GM18870 (cell line): ENCODE data around the gene OR6J1.
"Not testable (repeated sequence)": the region's sequence is repeated elsewhere in the genome, so short reads cannot be mapped to it uniquely, and the experiment has no call there.

Source experiments
- ATAC-seq: cut with Tn5 transposase; IDR thresholded peaks from one replicate; pipeline ENCODE4 v1.9.1; 2021; ENCODE audit warnings: moderate library complexity; ENCODE audit not compliant: unreplicated experiment

The OR6J1 gene

GRCh38 chr14:22651586-22651985 is 7.4 kb upstream of the OR6J1 start:
- no peak for ATAC-seq

GRCh38 chr14:22650960-22651521 is 6.9 kb upstream of the OR6J1 start:
- no peak for ATAC-seq

DNA sequence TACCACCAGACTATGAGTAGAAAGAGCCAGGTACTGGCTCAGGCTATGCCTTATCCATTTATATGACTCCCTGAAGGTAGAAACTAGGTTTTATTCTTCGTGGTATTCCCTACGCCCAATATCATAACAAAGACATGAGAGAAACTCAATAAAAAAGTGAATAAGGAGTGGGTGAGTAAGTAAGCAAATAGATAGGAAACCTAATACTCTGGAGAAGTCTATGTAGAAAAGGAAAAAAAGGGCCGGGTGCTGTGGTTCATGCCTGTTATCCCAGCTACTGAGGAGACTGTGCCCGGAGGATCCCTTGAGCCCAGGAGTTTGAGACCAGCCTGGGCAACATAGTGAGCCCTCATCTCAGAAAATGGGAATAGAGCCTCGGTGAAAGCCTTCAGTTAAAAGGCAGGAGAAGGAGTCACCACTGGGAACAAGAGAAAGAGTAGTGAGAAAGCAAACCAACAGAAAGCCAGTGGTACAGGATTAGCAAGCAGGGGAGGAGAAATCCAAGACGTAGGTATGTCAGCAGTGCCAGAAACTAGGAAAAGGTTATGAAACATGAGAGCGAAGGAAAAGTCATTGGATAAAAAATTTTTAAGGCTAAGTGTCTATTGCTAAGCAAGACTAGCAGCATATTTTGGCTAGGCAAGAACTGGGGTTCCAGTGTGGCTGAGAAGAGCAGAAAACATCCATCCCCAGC is 6.0 kb upstream of the OR6J1 start:
- ATAC-seq, result no peak

DNA sequence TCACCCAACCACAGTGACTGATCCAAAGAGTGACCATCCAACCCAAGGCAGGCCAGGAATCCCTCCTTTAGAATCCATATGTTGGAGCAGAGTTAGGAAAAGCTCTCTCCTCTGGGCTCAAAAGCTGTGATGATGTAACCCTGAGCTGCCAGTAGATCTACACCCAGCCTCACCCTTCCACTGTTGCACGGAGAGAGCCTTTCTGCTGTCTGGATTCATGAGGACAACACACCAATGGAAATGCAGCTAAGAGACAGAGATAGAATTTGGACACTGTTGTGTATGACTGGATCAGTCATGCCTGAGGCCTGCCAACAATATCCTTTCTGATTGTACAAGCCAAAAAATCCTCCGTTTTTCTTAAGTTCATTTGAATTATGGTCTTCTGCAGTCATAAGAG is 4.4 kb upstream of the OR6J1 start:
- no peak for ATAC-seq

DNA sequence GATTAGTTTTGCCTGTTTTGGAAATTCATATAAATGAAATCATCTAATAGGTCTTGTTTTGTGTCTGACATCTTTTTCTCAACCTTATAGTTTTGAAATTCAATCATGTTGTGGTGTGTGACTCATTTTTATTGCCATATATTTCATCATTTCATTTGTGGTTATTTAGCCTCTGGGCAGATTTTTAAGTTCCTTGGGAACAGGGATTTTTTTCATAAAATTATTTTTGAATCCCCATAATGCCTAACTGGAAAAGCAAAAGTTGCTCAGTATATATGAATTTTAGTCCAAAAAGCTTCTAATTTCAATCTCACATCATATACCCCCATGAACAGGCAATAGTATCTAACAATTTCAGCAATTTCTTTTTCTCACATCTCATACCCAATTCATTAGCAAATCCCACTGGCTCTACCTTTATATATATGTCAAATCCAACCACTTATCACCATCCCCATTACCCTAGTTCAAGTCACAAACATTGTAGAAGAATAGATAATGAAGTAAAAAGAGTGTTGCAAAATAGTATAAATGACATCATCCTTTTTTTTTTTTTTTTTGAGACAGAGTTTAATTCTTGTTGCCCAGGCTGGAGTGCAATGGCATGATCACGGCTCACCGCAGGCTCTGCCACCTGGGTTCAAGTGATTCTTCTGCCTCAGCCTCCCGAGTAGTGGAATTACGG is 2.6 kb upstream of the OR6J1 start:
- ATAC-seq, result no peak

- ATAC-seq, result no peak
Observed at GRCh38 chr14:22641846-22642245, 2.3 kb downstream of the OR6J1 start.

GRCh38 chr14:22640192-22640591 is 4.0 kb downstream of the OR6J1 start:
- ATAC-seq, result no peak

- ATAC-seq, result not testable (repeated sequence)
Observed at GRCh38 chr14:22635980-22636379, 8.2 kb downstream of the OR6J1 start.

DNA sequence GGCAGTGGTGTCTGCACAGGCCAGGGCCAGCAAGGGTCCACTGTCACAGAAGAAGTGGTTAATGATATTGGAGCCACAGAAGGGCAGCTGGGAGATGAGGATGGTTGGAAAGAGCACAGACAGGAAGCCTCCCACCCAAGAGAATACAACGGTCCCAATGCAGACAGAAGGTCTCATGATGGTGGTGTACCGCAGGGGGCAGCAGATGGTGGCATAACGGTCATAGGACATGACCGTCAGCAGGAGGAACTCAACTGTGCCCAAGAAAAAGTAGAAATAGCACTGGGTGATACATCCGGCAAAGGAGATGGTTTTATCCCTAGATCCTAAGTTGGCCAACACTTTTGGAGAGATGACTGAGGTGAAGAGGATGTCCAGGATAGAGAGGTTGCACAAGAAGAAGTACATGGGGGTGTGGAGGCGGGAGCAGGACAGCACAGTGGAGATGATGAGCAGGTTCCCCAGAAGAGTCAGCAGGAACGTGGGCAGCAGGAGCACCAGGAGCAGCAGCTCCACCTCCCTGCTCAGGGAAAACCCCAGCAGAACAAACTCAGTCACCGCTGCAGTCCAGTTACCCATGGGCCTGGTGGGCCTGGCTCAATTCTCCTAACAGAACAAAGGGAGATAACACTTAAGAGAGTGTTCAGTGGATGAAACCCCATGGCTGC is 9.8 kb downstream of the OR6J1 start:
- no peak for ATAC-seq

- no peak for ATAC-seq
Observed at GRCh38 chr14:22630486-22630885, 13.7 kb downstream of the OR6J1 start.

GRCh38 chr14:22630066-22630465 is 14.1 kb downstream of the OR6J1 start:
- no peak for ATAC-seq

- ATAC-seq, result no peak
Observed at GRCh38 chr14:22629361-22629760, 14.8 kb downstream of the OR6J1 start.

- ATAC-seq, result no peak
Observed at GRCh38 chr14:22627506-22628263, 16.5 kb downstream of the OR6J1 start.

GRCh38 chr14:22626590-22626989 is 17.6 kb downstream of the OR6J1 start:
- ATAC-seq, result no peak

DNA sequence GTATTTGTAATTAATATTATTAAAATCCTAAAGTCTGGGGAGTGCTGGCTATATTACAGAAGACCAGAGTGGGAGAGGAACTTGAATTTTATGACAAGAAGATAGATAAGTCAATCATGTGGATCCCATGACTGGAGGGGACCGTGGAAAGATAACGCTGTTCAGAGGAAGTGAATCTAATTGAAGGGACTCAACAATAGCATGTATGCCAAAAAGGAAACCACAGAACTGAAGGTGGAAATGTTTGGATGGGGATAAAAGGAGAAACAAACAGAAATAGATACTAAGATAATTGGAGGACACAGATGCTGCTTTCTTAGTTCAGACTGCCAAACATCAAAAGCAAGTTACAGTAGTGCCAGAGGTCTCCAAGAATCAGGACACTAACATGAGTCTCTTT is 21.1 kb downstream of the OR6J1 start:
- ATAC-seq, result no peak

DNA sequence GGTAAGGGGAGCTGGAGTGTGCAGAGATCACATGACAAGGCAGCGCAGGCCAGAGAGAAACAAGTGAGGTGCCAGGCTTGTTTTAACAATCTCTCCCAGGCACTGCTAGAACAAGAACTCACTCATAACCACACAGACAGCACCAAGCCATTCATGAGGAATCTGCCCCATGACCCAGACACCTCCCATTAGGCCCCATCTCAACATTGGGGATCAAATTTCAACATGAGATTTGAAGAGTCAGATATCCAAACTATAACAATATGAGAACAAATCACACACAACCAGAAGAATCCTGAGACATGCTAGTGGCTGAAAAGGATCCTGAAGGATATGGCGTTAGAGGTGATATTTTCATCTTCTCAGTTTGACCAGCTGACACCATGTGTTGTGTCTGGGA is 21.9 kb downstream of the OR6J1 start:
- no peak for ATAC-seq

- not testable (repeated sequence) for ATAC-seq
Observed at GRCh38 chr14:22615765-22616164, 28.4 kb downstream of the OR6J1 start.

- no peak for ATAC-seq
Observed at GRCh38 chr14:22614240-22614799, 29.8 kb downstream of the OR6J1 start.

DNA sequence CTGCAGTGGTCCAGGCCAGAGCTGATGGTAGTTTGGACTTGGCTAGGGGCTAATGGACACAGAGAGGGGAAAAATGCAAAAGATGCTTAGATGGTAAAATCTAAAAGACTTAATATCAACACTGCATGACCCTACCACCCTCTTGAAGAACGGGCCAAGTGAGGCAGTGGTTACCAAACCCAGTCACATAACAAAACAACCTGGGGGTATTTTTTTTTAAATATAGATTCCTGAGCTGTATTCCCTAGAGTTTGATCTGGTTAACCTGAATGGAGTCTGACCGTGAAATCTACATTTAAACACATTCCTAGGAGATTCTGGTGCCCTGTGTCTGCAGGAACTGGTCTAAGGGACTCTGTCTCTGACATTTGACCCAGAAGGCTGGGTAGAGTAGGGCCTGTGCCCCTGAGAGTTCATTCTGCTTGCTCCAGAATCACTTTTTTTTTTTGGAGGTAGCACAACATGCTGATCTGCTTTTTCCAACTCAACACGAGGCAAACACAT is 30.4 kb downstream of the OR6J1 start:
- ATAC-seq, result no peak

DNA sequence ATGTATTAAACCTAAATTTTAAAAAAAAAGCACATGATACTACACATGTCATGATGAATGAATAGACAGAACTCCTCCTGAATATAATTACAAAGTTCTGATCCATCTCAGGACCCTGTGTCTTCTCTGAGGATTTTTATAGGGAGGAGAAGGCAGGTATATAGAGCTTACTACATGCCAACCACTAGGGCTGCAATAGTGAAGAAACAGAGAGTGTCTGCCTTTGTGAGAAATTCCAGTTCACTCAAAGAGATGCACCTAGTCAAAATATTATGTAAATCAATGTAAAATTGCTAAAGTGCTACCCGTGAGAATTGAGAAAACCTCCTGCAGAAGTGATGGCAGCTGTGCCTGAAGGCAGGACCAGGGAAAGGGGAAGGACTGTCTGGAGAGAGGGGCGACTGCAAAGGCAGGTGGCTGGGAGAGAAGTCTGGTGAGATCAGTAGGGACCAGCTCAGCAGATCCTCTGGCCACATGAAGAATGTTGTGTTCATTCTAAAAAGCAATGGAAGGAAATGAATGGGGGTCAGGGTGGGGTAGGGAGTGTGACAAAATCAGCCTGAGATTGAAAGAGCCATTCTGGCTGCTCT is 31.0 kb downstream of the OR6J1 start:
- no peak for ATAC-seq
